HG03460 (cell line): ENCODE results near the gene CEACAM20.
"Not testable (repeated sequence)": the region's sequence is repeated elsewhere in the genome, so short reads cannot be mapped to it uniquely, and the experiment has no call there.

Experiments used
- ATAC-seq: cut with Tn5 transposase; IDR thresholded peaks from one replicate; pipeline ENCODE4 v1.9.1; 2021; ENCODE audit not compliant: unreplicated experiment

CEACAM20 gene

DNA sequence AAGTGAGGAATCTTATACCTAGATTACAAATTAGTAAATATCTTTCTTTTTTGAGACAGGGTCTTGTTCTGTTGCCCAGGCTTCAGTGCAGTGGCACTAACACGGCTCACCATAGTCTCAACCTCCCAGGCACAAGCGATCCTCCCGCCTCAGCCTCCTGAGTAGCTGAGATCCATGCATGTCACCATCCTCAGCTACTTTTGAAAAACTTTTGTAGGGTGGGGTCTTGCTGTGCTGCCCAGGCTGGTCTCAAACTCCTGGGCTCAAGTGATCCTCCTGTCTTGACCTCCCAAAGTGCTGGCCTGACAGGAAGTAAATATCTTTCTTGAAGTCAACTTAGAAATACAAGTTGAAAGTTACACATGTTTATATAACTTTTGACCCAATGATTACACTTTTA lies 20.0 kb upstream of the CEACAM20 start:
- ATAC-seq, result no peak

DNA sequence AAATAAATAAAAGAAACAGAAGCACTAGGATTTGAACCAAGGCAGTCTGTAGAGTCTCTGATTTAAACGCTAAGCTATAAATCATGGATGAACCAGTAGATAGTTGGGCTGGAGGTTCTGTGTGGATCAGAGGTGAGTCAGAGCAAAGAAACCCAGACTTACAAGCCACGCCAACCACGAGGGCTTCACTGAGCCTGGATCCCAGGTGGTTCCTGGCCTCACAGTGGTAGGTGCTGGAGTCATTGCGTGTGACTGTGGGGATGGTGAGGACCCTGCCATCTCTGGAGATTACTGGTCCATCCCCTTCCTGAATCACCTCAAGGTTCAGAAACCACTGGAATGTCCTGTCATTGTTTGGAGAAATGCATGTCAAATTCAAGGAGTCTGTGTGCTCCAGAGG lies 19.3 kb upstream of the CEACAM20 start:
- no peak for ATAC-seq

DNA sequence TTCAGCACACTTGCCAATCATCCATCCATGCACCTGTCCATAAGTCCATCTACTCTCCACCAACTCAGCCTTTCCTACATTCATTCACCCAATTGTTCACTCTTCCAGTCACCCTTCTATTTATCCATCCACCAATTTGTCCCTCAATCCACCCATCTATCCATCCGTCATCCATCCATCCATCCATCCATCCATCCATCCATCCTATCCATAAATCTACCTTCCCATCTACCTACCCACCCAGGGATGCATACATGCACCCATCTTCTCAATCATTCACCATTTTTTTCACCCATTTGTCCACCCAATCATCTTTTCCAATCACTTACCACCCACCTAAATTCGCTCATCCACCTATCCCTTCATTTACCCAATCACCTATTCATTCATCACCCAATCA lies 14.6 kb upstream of the CEACAM20 start:
- no peak for ATAC-seq

DNA sequence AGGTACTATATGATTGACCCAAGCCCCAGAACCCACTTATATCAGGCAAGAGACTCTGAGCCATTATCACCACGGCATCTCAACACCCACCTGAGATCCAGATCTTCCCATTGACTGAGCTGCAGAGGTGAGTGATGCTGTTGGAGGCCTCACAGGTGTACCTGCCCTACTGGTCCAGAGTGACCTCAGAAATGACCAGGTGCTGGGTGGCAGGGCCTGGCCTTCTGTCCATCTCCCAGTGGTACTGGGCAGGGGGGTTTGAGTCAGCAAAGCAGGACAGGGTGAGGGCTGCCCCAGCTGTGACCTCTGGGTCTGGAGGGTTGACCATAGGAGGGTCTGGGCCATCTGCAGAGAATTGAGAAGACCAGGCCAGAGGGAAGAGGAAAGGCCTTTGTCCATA lies 13.2 kb upstream of the CEACAM20 start:
- no peak for ATAC-seq

DNA sequence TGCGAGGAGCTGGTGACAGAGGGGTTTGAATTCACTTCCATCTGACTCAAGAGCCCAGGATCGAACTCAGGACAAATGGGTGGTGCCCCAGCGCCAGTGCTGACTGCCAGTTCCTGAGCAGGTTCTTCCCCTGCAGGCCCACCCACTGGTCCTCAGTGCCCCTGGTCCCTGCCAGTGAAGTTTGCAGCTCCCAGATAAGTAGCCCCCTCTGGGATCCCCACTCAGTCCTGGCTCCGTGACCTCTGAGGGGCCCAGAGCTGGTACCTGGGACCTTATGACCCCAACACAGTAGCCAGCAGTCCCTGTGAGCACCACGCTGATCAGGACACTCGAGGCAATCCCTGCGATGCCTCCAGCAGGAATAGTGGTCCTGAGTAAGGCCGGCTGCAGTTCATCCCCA lies 11.3 kb upstream of the CEACAM20 start:
- ATAC-seq, result no peak

DNA sequence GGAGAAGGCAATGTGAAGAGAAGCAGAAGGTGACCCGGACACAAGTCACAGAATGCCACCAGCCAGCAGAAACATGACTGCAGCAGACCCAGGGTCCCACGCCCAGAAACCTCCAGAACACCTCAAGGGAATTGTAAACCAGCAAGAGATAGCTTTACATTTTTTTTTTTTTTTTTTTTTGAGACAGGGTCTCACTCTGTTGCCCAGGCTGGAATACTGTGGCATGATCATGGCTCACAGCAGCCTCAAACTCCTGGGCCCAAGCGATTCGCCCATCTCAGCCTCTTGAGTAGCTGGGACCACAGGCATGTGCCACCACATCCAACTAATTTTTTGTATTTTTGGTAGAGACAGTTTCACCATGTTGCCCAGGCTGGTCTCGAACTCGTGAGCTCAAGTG lies 10.5 kb upstream of the CEACAM20 start:
- ATAC-seq, result no peak

DNA sequence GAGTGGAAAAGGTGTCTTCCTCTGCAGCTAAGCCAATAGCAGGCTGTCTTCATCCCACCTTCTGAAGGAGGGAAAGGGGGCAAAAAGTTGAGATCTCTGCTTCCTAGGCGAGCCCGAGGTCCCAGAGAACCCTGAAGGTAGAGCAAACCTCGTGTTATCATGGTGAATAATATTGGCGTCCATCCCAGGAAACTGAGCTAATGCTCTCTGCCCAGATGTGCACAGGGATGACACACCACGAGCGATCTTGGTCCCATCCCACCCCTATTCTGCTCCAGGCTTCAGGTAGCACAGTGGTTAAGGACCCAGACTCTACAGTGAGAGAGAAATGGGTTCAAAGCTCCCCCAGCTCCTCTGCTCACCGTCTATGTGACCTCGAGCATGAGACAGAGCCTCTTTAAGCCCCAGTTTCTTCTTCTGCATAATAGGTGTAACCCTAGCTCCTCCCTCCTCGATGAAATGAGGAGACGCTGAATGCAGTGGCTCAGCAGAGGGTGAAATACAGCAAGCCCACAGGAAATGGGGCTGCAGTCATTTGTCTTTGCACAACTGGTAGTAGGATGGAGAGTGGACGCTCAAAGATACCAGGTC lies 9.9 kb upstream of the CEACAM20 start:
- no peak for ATAC-seq

DNA sequence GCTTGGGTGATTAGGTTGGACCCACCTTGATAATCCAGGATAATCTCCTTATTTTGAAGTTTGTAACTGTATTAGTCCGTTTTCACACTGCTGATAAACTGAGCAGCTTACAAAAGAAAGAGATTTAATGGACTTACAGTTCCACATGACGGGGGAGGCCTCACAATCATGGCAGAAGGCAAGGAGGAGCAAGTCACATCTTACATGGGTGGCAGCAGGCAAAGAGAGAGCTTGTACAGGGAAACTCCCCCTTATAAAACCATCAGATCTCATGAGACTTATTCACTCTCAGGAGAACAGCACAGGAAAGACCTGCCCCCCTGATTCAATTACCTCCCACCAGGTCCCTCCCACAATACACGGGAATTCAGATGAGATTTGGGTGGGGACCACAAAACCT lies 5.9 kb upstream of the CEACAM20 start:
- ATAC-seq, result not testable (repeated sequence)

DNA sequence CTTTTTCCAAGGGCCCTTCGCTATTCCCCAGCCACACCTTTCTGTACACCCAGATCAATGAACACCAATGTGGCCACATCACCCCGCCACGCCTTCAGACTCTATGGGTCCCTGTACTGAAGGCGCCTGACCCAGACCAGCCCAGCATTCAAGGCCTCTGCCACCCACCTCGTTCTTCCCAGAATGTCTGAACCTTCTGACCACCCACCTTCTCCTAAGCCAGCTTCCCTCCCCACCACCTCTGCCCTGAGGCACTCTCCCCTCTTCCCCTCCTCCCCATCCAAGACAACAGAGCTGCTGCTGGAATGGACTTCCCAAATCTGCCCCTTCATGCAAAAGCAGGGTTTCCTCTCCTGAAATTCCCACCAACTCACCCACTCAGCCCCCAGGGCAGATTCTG lies 3.3 kb upstream of the CEACAM20 start:
- ATAC-seq, result no peak

DNA sequence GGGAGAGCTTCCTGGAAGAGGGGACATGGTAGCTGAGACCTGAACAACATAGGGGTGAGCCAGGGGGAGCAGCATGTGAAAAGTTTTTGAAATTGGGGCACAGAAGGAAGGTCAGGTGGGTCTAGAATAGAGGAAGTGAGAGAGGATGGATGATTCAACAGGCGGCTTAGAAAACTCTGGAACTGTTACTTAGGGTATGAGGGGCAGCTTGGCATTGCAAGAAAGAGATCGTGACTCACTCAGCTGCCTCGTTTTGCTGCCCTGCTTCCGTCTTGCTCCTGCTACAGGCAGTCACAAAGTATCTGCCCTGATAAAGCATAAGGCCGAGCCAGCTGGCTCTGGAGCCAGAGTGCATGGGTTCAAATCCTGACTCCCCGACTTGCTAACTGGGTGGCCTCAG lies 1.3 kb upstream of the CEACAM20 start:
- ATAC-seq, result no peak

DNA sequence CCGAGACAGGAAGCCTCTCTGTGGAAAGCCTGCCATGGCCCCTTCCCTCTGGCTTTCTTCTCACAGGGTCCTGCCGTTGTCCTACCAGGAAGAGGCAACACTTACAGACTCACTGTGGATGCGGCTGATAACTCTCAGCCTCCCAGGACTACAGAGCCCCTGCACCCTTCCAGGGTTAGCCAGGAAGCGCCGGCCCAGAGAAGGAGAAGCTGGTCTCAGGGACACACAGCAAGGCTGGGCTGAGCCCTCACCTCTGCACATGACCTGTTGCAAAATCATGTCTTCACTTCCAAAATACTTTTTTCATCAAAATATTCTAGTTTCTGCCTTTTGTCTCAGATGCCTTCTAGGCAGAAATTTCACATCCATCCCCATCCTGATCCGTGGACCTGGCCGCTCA lies 1.9 kb downstream of the CEACAM20 start:
- ATAC-seq, result no peak

DNA sequence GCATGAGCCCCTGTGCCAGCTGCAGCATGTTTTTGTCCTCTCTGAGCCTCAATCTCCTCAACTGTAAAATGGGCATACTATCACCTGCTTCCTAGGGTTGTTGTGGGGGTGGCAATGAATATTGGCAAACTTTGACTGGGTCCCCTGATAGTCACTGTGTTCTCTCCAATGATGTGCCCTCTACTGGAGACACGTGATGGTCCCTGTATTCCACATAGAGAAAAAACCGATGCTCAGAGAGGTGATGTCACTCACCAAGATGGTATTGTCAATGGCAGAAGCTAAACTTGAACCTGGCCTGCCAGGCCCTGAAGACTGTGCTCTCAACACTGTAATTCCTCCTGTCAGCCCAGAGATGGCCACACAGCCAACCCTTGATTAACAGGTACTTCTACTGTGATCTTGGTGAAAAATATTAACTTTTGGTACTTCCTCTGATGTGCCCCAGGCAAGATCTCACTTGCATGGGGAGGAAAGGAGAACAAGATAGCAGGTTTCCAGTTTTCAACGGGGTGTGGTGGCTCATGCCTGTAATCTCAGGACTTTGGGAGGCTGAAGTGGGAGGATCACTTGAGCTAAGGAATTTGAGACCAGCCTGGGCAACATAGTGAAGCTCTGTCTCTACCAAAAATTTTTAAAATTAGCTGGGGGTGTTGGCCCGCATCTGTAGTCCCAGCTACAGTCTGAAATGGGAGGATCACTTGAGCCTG lies 3.6 kb downstream of the CEACAM20 start:
- no peak for ATAC-seq

DNA sequence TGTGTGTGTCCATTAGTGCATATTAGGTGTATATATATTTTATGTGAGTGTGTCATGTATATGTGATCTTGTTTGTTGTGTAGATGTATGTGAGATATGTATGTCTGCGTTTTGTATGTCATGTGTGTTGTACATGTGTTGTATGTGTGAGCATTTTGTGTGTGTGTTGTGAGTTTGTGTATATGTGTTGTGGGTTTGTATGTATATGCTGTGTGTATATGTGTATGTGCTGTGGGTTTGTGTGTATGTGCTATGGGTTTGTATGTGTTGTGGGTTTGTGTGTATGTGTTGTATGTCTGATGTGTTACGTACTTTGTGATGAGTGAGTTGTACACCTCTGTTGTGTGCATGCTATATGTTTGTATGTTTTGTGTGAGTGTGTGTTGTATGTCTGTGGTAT lies 8.1 kb downstream of the CEACAM20 start:
- no peak for ATAC-seq

DNA sequence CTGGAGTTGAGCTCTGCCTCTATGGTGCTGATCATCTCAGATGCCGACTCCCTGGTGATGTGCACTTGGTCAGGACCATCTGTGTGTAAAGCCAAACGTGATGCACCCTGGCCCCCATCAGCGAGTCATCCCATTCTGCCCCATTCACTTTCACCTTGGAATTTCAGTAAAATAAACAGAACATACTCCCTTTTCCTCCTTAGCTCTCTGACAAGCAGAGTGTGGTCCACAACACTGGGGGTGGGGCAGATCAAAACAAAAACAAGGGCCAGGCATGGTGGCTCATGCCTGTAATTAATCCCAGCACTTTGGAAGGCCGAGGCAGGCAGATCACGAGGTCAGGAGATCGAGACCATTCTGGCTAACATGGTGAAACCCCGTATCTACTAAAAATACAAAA lies 12.3 kb downstream of the CEACAM20 start:
- no peak for ATAC-seq

DNA sequence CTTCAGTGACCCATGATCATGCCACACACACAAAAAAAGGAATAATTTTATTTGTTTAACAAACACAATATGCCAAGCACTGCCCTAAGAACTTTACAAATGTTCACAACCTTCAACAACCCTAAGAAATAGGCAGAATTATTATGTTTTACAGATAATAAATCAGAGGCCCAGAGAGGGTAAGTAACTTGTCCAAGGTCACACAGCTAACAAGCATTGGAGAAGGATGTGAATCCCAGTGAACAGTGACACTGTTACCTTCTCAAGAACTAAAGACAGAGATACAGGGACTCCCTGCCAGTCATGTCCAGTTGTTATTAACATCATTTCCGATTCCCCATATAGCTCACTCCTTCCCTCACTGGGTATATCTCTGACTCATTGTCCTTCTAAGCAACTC lies 13.6 kb downstream of the CEACAM20 start:
- no peak for ATAC-seq

DNA sequence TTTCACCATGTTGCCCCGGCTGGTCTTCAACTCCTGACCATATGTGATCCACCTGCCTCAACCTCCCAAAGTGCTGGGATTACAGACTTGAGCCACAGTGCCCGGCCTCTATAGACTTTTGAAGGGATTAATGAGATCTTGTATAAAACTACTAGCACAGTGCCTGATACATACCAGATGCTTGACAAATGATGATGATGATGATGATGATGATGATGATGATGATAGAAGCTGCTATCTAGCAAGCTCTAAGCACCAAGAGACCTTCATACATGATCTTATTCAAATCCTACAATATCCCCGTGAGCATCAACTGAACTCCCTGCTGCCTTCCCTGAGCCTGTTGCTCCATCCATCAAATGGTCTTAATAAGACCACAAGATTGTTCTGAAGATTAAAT lies 14.4 kb downstream of the CEACAM20 start:
- ATAC-seq, result no peak

DNA sequence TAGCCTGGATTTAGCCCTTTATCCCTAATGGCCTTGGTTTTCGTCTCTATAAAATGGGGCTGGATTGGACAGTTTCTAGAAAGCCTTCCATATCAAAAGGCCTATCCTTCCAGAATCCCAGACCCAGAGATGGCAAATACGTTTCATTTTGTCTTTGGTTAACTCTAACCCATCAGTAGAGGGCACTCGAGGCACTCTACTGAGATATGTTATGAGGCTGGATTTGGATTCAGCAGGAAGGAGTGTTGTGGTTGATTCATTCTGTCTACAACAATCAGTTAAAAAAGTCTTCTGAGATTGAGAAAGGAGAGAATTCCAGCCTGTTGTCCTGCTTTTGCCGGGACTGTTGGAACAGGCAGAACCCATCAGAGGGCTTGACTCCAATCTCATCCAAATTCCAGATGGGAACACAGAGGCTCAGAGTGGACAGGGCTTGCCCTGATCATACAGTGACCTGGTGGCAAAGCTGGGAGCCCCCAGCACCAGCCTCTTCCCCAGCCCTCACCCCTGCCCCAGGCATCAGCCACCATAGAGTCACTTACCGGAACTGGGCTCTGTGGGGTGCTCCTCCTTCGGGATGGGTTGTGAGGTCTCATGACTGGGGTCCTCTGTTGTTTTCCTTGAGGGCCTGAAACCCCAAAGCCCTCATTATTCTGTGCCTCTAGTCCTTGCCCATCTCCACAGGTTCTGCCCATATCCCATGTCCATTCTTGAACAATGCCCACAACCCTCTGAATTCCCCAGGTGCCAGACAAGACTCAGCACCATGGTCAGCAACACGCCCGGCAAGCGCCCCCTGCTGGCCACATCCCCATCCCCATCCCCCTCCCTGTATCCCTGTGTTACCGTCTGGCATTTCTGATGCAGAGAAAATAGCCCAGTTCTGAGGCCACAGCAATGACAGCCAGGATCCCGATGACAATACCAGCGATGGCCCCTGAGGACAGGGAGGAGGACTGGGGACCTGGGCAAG lies 16.9 kb downstream of the CEACAM20 start:
- no peak for ATAC-seq

DNA sequence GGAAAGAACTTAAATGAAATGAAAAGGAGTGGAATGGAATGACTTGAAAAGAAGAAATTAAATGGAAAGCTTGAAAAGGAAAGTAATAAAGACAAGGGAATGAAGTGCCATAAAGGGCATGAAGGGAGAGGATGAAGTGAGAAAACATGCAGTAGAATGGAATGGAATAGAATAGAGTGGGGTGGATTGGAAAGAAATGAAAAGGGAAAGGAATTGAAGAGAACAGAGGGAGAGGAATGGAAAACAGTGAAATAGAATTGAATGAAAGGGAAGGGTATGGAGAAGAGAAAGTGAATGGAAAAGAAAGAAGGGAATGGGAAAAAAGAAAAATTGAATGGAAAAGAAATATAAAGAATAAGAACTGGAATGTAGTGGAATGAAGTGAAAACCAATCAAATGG lies 20.0 kb downstream of the CEACAM20 start:
- no peak for ATAC-seq

DNA sequence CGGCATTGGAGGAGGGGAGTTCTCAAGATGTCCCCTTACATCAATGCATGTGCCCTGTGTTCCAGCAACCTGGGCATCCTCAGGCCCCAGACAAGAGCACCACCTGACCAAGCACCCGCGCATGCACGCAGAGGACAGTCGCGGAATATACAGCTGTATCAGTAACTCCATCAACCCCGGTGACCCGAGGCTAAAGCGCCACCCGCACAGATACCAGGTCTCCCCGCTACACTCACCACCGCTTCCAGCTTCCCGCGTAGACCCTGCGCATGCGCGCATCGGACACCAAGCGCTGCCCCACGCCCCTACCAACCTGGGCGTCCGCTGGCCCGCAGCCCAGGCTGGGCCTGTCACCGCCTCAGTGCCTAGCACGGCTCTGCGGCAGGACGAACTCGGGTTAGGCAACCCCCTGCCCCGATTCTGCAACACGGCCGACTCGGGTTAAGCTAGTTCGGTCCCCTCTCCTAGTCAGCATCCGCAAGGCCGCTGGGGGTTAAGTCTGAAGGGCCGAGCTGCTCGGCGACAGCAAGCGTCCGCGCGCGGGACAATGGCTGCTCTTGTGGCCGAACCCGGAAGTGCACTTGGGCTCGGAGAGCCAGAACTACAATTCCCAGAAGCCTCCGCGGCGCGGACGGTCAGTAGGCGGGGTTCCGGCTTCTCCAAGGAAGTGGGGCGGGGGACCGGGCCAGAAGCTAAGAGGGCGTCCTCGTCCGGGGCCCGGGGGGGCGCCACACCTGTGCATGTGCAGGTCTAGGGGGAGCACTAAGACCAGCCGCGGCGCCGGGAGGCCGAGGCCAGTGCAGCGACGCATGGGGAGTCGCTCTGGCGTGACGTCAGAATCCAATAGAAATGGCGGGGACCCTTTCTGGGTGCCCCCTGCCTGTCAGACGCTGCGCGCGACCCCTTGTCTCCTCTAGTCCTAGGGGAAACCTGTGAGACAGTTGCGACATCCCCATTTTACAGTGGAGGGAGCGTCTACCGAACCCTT lies 29.2 kb downstream of the CEACAM20 start, which contains the start of gene ZNF180:
Gene ZNF180, minus strand, starts transcription at position 561 of the 988 bp plus-strand sequence. CDS start 3,188 bp downstream, outside the sequence.
- peak; percentile 78 for ATAC-seq

DNA sequence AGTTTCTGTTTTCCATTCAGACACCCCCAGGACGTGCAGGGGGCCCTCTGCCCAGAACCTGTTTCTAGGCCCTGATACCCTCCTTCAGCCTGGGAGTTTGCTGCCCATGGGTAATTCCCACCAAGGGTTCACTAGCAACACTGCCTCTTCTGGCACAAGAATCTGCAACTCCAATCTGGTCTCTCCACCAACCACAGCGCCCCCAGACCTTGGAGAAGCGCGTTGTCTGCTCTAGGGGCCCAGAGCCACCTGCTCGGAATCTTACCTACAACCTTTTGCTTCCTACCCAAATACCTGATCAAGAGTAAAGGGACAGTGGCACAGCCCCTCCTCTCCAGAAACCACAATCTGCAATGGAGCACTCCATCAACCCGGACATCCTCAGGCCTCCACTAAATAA lies 29.9 kb downstream of the CEACAM20 start:
- ATAC-seq, result no peak

DNA sequence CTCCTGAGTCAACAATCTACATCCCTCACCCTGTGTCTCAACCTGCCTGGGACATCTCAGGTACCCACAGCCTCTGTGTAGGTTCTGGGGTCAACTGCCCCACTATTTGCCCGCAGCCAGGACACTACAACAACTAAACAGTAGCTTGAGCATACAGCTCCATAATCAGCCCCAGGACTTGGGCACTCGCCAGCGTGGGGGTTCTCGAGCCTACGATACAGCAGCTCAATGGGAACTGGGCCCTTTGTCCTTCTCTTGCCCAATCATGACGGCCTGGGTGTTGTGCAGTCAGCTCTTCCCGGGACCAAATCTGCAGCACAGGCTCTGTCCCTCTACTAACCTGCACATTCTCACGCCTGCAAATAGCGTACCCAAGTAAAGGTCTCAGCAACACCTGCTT lies 30.5 kb downstream of the CEACAM20 start:
- ATAC-seq, result no peak
